Skeletal muscle cell (primary cell): ENCODE data around the gene ZDHHC14.
"Not testable (repeated sequence)": the region's sequence is repeated elsewhere in the genome, so short reads cannot be mapped to it uniquely, and the experiment has no call there.

ENCODE experiments used
- DNase-seq: peaks from one replicate; pipeline ENCODE4 v3.0.0-alpha.2; 2010; ENCODE audit warnings: low read depth
- H3K4me3 ChIP-seq: 2 replicates; pipeline ENCODE4 v1.5.1; 2011; ENCODE audit warnings: low read depth, mild to moderate bottlenecking, control low read depth, low read length, moderate library complexity

The ZDHHC14 gene

GRCh38 chr6:157401734-157402338, 20.8 kb downstream of the ZDHHC14 start:
- no peak for DNase-seq

GRCh38 chr6:157402996-157403685, 22.2 kb downstream of the ZDHHC14 start:
- no peak for DNase-seq
- H3K4me3 ChIP-seq = no peak overlapping the region

More at GRCh38 chr6:157401734-157402338, 20.8 kb downstream of the ZDHHC14 start:
- H3K4me3 ChIP-seq = no peak overlapping the region

- H3K4me3 ChIP-seq = no peak overlapping the region
- DNase-seq = no peak
Observed at GRCh38 chr6:157403686-157404051, 22.7 kb downstream of the ZDHHC14 start.

GRCh38 chr6:157405986-157406385, 25.0 kb downstream of the ZDHHC14 start:
- H3K4me3 ChIP-seq = no peak overlapping the region
- peak; percentile 54 for DNase-seq

GRCh38 chr6:157406661-157407060, 25.7 kb downstream of the ZDHHC14 start:
- no peak overlapping the region for H3K4me3 ChIP-seq
- DNase-seq = no peak

GRCh38 chr6:157407646-157408045, 26.7 kb downstream of the ZDHHC14 start:
- DNase-seq = no peak
- no peak overlapping the region for H3K4me3 ChIP-seq

- DNase-seq, H3K4me3 ChIP-seq: not testable (repeated sequence)
Observed at GRCh38 chr6:157408427-157408826, 27.4 kb downstream of the ZDHHC14 start.

- no peak overlapping the region for H3K4me3 ChIP-seq
- DNase-seq = no peak
Observed at GRCh38 chr6:157410045-157410444, 29.1 kb downstream of the ZDHHC14 start.

GRCh38 chr6:157411368-157411767, 30.4 kb downstream of the ZDHHC14 start:
- no peak for DNase-seq
- no peak overlapping the region for H3K4me3 ChIP-seq

- no peak for DNase-seq
- H3K4me3 ChIP-seq = no peak overlapping the region
Observed at GRCh38 chr6:157412791-157413190, 31.8 kb downstream of the ZDHHC14 start.

- DNase-seq = no peak
- H3K4me3 ChIP-seq = no peak overlapping the region
Observed at GRCh38 chr6:157420497-157420896, 39.5 kb downstream of the ZDHHC14 start.

- DNase-seq = no peak
- H3K4me3 ChIP-seq = no peak overlapping the region
Observed at GRCh38 chr6:157424491-157425020, 43.6 kb downstream of the ZDHHC14 start.

- H3K4me3 ChIP-seq = no peak overlapping the region
- no peak for DNase-seq
Observed at GRCh38 chr6:157427969-157428368, 47.0 kb downstream of the ZDHHC14 start.

- H3K4me3 ChIP-seq = no peak overlapping the region
- no peak for DNase-seq
Observed at GRCh38 chr6:157428427-157429202, 47.6 kb downstream of the ZDHHC14 start.

- no peak for DNase-seq
- no peak overlapping the region for H3K4me3 ChIP-seq
Observed at GRCh38 chr6:157429248-157429647, 48.3 kb downstream of the ZDHHC14 start.

- no peak for DNase-seq
- H3K4me3 ChIP-seq = no peak overlapping the region
Observed at GRCh38 chr6:157430834-157431233, 49.8 kb downstream of the ZDHHC14 start.

- DNase-seq = no peak
- H3K4me3 ChIP-seq = no peak overlapping the region
Observed at GRCh38 chr6:157432231-157432891, 51.4 kb downstream of the ZDHHC14 start.

GRCh38 chr6:157432892-157433265, 51.9 kb downstream of the ZDHHC14 start:
- no peak for DNase-seq
- no peak overlapping the region for H3K4me3 ChIP-seq

GRCh38 chr6:157433678-157434081, 52.7 kb downstream of the ZDHHC14 start:
- DNase-seq = no peak
- no peak overlapping the region for H3K4me3 ChIP-seq
